ENCODE data around the gene ZBTB7C. TPM values are rescaled to one million over a fixed set of nuclear protein-coding genes. Genes with fewer than 3 reads are reported as not detected.

ZBTB7C gene
- total and polyA plus RNA-seq, 8 donors: 1.7 to 8.7 (median 2.7) TPM

DNA sequence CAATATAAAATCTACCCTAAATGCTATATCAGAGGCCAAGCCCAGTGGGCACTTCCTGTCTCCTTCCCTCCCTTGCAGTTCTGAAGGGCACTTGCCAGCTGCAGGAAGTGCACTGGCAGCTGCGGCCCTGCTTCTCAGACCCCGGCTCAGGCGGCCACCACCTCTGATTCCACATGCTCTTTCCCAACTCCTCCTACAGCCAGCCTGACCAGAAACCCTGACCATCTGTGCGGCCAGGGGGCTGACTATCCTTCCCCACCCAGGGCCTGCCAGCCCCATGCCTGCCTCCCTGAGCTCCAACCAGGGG is 88.6 kb downstream of the ZBTB7C start:
- Histone ChIP-seq H3K36me3 (no peaks in the 10 kb centered on the region), H3K4me3 (no peak overlapping the region), H3K9me3 (no peaks in the 10 kb centered on the region), H3K27ac (no peak overlapping the region), H3K27me3 (no peaks in the 10 kb centered on the region), H3K4me1 (no peaks in the 10 kb centered on the region)
- no peak for TF ChIP-seq CTCF (IDR thresholded peaks at IDR 0.05)
- no peak for ATAC-seq
- no peak for DNase-seq
- intact Hi-C loops (cut with DNase I): no loop called here

DNA sequence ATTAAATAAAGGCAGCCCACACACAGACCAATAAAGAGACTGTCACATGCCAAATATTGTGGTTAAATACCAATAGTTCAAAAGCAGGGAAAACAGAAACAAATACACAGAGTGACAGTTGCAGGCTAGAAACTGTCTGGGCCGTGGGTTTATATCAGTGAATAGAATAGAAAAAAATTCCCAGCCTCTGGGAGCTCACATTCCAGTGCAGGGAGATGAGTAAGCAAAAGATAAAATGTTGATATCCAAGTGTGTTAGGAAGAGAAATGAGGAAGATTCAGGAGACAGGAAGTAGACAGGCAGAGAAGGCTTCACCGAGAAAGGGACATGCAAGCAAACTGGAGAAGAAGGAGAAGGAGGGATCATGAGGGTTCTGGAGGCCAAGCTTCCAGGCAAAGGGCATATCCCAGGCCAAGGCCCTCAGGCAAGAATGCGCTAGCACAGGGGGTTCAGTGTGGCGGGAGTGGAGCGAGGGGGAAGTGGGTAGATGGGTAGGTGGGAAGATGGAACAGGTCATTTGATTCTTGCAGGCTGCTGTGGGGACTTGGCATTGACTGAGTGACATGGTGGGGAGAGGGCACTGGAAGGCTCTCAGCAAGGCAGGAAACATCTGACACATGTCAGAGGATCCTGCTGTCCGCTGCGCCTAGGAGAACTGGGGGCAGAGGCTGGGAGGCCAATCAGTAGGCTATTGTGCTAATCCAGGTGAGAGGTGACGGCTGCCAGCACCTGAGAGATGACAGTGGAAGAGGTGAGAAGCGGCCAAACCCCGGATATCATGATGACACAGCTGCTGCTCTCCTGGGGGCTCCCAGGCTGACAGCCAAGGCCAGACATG is 89.2 kb downstream of the ZBTB7C start:
- peak; percentile 25 for ATAC-seq
- H3K27ac ChIP-seq: no peak overlapping the region

GRCh38 chr18:48318436-48318835 is 90.7 kb downstream of the ZBTB7C start:
- intact Hi-C loops (cut with DNase I): no loop called here
- DNase-seq (no peak), ATAC-seq (no peak)
- Histone ChIP-seq H3K4me3 (no peak overlapping the region), H3K36me3 (no peaks in the 10 kb centered on the region), H3K27me3 (no peaks in the 10 kb centered on the region), H3K9me3 (no peaks in the 10 kb centered on the region), H3K27ac (no peak overlapping the region), H3K4me1 (no peaks in the 10 kb centered on the region)
- no peak for TF ChIP-seq CTCF (IDR thresholded peaks at IDR 0.05)

More for the DNA sequence above, 89.2 kb downstream of the ZBTB7C start:
- no peaks in the 10 kb centered on the region for H3K9me3 ChIP-seq
- H3K27me3 ChIP-seq: no peaks in the 10 kb centered on the region
- no peak overlapping the region for H3K4me3 ChIP-seq
- no peak for DNase-seq
- no peaks in the 10 kb centered on the region for H3K36me3 ChIP-seq
- intact Hi-C loops (cut with DNase I): no loop called here
- no peak for TF ChIP-seq CTCF (IDR thresholded peaks at IDR 0.05)
- H3K4me1 ChIP-seq: no peaks in the 10 kb centered on the region

DNA sequence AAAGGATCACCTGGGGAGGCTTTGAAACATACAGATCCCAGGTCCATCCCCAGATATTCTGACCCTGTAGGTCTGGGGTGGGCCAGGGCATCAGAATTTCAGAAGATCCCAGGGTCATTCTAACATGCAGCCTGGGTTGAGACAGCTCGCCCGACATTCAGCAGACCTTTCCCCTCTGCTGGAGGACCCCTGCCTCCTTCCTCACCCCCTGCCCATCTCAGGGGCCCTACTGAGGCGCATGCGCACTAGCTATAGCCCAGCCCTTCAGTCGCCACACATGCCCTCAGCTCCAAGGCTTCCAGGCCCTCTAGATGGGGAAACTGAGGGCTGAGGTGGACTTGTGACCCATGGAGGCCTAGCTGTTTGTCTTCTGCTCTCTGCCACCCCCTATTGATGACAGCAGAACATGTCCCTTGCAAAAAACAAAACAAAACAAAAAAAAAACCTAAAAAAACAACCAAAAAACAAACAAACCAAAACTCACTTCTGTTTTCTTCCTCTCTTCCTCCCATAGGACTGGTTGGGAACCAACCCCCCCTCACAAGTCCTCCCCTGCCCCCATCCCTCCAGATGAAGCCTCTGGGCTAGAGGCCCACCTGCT is 91.3 kb downstream of the ZBTB7C start:
- Histone ChIP-seq H3K4me1 (no peaks in the 10 kb centered on the region), H3K9me3 (no peaks in the 10 kb centered on the region), H3K27me3 (no peaks in the 10 kb centered on the region), H3K36me3 (no peaks in the 10 kb centered on the region), H3K4me3 (no peak overlapping the region), H3K27ac (no peak overlapping the region)
- TF ChIP-seq CTCF (IDR thresholded peaks at IDR 0.05): peak in 1 of 2 donors; percentile 13
- DNase-seq (no peak), ATAC-seq (peak; percentile 12)
- intact Hi-C loops (cut with DNase I): no loop called here

- no peak for TF ChIP-seq CTCF (IDR thresholded peaks at IDR 0.05)
- no peak overlapping the region for H3K4me3 ChIP-seq
- H3K4me1 ChIP-seq: no peaks in the 10 kb centered on the region
- intact Hi-C loops (cut with DNase I): no loop called here
- ATAC-seq (no peak), DNase-seq (no peak)
- no peak overlapping the region for H3K27ac ChIP-seq
- H3K36me3 ChIP-seq: no peaks in the 10 kb centered on the region
- no peaks in the 10 kb centered on the region for H3K27me3 ChIP-seq
- no peaks in the 10 kb centered on the region for H3K9me3 ChIP-seq
Measured at GRCh38 chr18:48316177-48316576, 93.0 kb downstream of the ZBTB7C start.

Data from left lung (tissue), 10 donors.